Erythroblast (primary cell): Measurements from ENCODE around the gene GPD1.

Experiments used
- GATA1 ChIP-seq: IDR thresholded peaks from 2 replicates; pipeline ENCODE4 v1.6.1; 2011; ENCODE audit warnings: low read depth, mild to moderate bottlenecking, control low read depth, low read length, moderate library complexity
- POLR2A ChIP-seq: IDR thresholded peaks from 2 replicates; pipeline ENCODE4 v1.6.1; 2011; ENCODE audit warnings: mild to moderate bottlenecking, low read length

- no peak for TF ChIP-seq POLR2A
- no peak for TF ChIP-seq GATA1
Measured at GRCh38 chr12:50123203-50123602, 19.4 kb downstream of the GPD1 start.
